Activated T-cell treated with anti-CD3 and anti-CD28 coated beads, Interleukin-2, amount 50 U/mL, for 72 hours (primary cell): ENCODE data around the gene PROCA1. TPM values are rescaled to one million over a fixed set of nuclear protein-coding genes. Genes with fewer than 3 reads are reported as not detected.
A peak's percentile ranks its signal among the peaks of the same experiment; 100 is the strongest.

Experiments used
- ATAC-seq, 2 donors: fragments of 150-1000 bp; cut with Tn5 transposase; replicated peaks in 1 of 2; 2 replicates each; pipeline ENCODE4 v1.10.0; 2021; ENCODE audit warnings: moderate library complexity in 2 of 2, mild to moderate bottlenecking in 1 of 2
- DNase-seq, 2 donors: peaks; one replicate each; pipeline ENCODE4 v3.0.0; 2021 to 2022; ENCODE audit warnings: mixed read lengths in 1 of 2
- H3K27ac Mint-ChIP-seq: one replicate; pipeline ENCODE4 v1.8.0; 2022; ENCODE audit warnings: mild to moderate bottlenecking, moderate library complexity, mixed read lengths
- H3K27me3 Mint-ChIP-seq: one replicate; pipeline ENCODE4 v1.8.0; 2022; ENCODE audit warnings: low read depth, mixed read lengths
- H3K36me3 Mint-ChIP-seq, 2 donors: one replicate each; pipeline ENCODE4 v1.8.0; 2022; ENCODE audit warnings: mixed read lengths in 2 of 2, mild to moderate bottlenecking in 1 of 2; ENCODE audit not compliant: insufficient read depth in 2 of 2
- H3K4me1 Mint-ChIP-seq: one replicate; pipeline ENCODE4 v1.8.0; 2022; ENCODE audit warnings: low read depth, mixed read lengths
- H3K4me3 Mint-ChIP-seq, 2 donors: one replicate each; pipeline ENCODE4 v1.8.0; 2022; ENCODE audit warnings: mild to moderate bottlenecking in 2 of 2, mixed read lengths in 2 of 2, moderate library complexity in 2 of 2
- H3K9me3 Mint-ChIP-seq, 2 donors: one replicate each; pipeline ENCODE4 v1.8.0; 2022; ENCODE audit warnings: mixed read lengths in 2 of 2
- total RNA-seq, 2 donors: library from RNA; stranded (reverse); gene quantifications; one replicate each; pipeline ENCODE4 v1.2.3, GENCODE V29; 2022

The PROCA1 gene
- total RNA-seq, 2 donors from 2014 or later, result 8.0 to 9.6 TPM

- Mint-ChIP-seq H3K27ac (no peak overlapping the region), H3K27me3 (peaks cover 6% of the 10 kb centered on the region), H3K36me3 (peaks cover 12 to 16% of the 10 kb centered on the region in 2 donors), H3K9me3 (no peaks in the 10 kb centered on the region), H3K4me1 (peaks cover 41% of the 10 kb centered on the region), H3K4me3 (peak overlapping the region in 1 of 2 donors; percentile 65)
- DNase-seq (peak in 1 of 2 donors; percentile 22), ATAC-seq (no peak)
Observed at GRCh38 chr17:28716740-28717577, 5.3 kb upstream of the PROCA1 start.

GRCh38 chr17:28715217-28715616, 3.5 kb upstream of the PROCA1 start:
- Mint-ChIP-seq H3K36me3 (peaks cover 4 to 5% of the 10 kb centered on the region in 2 donors), H3K27me3 (peaks cover 6% of the 10 kb centered on the region), H3K4me3 (no peak overlapping the region), H3K9me3 (no peaks in the 10 kb centered on the region), H3K27ac (no peak overlapping the region), H3K4me1 (peaks cover 39% of the 10 kb centered on the region)
- DNase-seq, result no peak
- no peak for ATAC-seq

GRCh38 chr17:28714281-28714680, 2.6 kb upstream of the PROCA1 start:
- Mint-ChIP-seq H3K27ac (no peak overlapping the region), H3K4me3 (no peak overlapping the region)
- no peak for ATAC-seq

GRCh38 chr17:28712705-28713415, 1.2 kb upstream of the PROCA1 start:
- peak overlapping the region; percentile 94 to 96 for H3K4me3 Mint-ChIP-seq
- H3K9me3 Mint-ChIP-seq, result no peaks in the 10 kb centered on the region
- DNase-seq (no peak), ATAC-seq (no peak)
- H3K36me3 Mint-ChIP-seq, result peaks cover 0 to 2% of the 10 kb centered on the region in 2 donors
- no peaks in the 10 kb centered on the region for H3K27me3 Mint-ChIP-seq
- peaks cover 24% of the 10 kb centered on the region for H3K4me1 Mint-ChIP-seq
- H3K27ac Mint-ChIP-seq, result no peak overlapping the region

More at GRCh38 chr17:28714281-28714680, 2.6 kb upstream of the PROCA1 start:
- Mint-ChIP-seq H3K9me3 (no peaks in the 10 kb centered on the region), H3K4me1 (peaks cover 36% of the 10 kb centered on the region), H3K27me3 (peaks cover 6% of the 10 kb centered on the region), H3K36me3 (no peaks in the 10 kb centered on the region)
- DNase-seq, result no peak

- ATAC-seq (peak; percentile 44 to 47), DNase-seq (peak; percentile 75 to 81)
- Mint-ChIP-seq H3K27ac (peak overlapping the region; percentile 91), H3K9me3 (no peaks in the 10 kb centered on the region), H3K4me1 (peaks cover 23% of the 10 kb centered on the region), H3K36me3 (peaks cover 2% of the 10 kb centered on the region in 2 donors), H3K4me3 (peak overlapping the region; percentile 94 to 96), H3K27me3 (no peaks in the 10 kb centered on the region)
Observed at GRCh38 chr17:28712032-28712704, 480 bp upstream of the PROCA1 start.

- H3K9me3 Mint-ChIP-seq, result no peaks in the 10 kb centered on the region
- peak; percentile 91 for ATAC-seq
Observed at GRCh38 chr17:28710861-28711722, 596 bp downstream of the PROCA1 start.

GRCh38 chr17:28707339-28707720, 4.4 kb downstream of the PROCA1 start:
- Mint-ChIP-seq H3K27ac (no peak overlapping the region), H3K4me3 (no peak overlapping the region), H3K9me3 (no peaks in the 10 kb centered on the region), H3K27me3 (no peaks in the 10 kb centered on the region), H3K36me3 (peaks cover 4 to 16% of the 10 kb centered on the region in 2 donors), H3K4me1 (peaks cover 16% of the 10 kb centered on the region)
- DNase-seq (no peak), ATAC-seq (no peak)

More at GRCh38 chr17:28710861-28711722, 596 bp downstream of the PROCA1 start:
- peaks cover 2% of the 10 kb centered on the region in 2 donors for H3K36me3 Mint-ChIP-seq
- peak overlapping the region; percentile 94 to 96 for H3K4me3 Mint-ChIP-seq
- no peaks in the 10 kb centered on the region for H3K27me3 Mint-ChIP-seq
- peaks cover 23% of the 10 kb centered on the region for H3K4me1 Mint-ChIP-seq
- DNase-seq, result peak; percentile 93 to 96
- peak overlapping the region; percentile 91 for H3K27ac Mint-ChIP-seq

- H3K36me3 Mint-ChIP-seq, result peaks cover 4 to 19% of the 10 kb centered on the region in 2 donors
- no peak for DNase-seq
- no peak for ATAC-seq
- H3K9me3 Mint-ChIP-seq, result no peaks in the 10 kb centered on the region
- no peaks in the 10 kb centered on the region for H3K27me3 Mint-ChIP-seq
- no peak overlapping the region for H3K4me3 Mint-ChIP-seq
- H3K4me1 Mint-ChIP-seq, result peaks cover 10% of the 10 kb centered on the region
- H3K27ac Mint-ChIP-seq, result no peak overlapping the region
Observed at GRCh38 chr17:28706471-28707338, 5.0 kb downstream of the PROCA1 start.

- no peaks in the 10 kb centered on the region for H3K9me3 Mint-ChIP-seq
- no peak overlapping the region for H3K4me3 Mint-ChIP-seq
- DNase-seq, result no peak
- H3K27me3 Mint-ChIP-seq, result no peaks in the 10 kb centered on the region
- no peak overlapping the region for H3K27ac Mint-ChIP-seq
- peaks cover 4 to 21% of the 10 kb centered on the region in 2 donors for H3K36me3 Mint-ChIP-seq
- peaks cover 6% of the 10 kb centered on the region for H3K4me1 Mint-ChIP-seq
- ATAC-seq, result no peak
Observed at GRCh38 chr17:28705728-28706334, 5.9 kb downstream of the PROCA1 start.

- no peak overlapping the region for H3K4me3 Mint-ChIP-seq
- no peaks in the 10 kb centered on the region for H3K4me1 Mint-ChIP-seq
- H3K27me3 Mint-ChIP-seq, result no peaks in the 10 kb centered on the region
- no peak for DNase-seq
- H3K27ac Mint-ChIP-seq, result peak overlapping the region; percentile 55
- H3K9me3 Mint-ChIP-seq, result no peaks in the 10 kb centered on the region
- peak in 1 of 2 donors; percentile 7 for ATAC-seq
- H3K36me3 Mint-ChIP-seq, result peaks cover 4 to 22% of the 10 kb centered on the region in 2 donors
Observed at GRCh38 chr17:28705074-28705659, 6.5 kb downstream of the PROCA1 start.

GRCh38 chr17:28704219-28704858, 7.3 kb downstream of the PROCA1 start:
- no peak overlapping the region for H3K27ac Mint-ChIP-seq
- DNase-seq, result no peak
- H3K4me1 Mint-ChIP-seq, result no peaks in the 10 kb centered on the region
- no peaks in the 10 kb centered on the region for H3K9me3 Mint-ChIP-seq
- no peak overlapping the region for H3K4me3 Mint-ChIP-seq
- ATAC-seq, result peak in 1 of 2 donors; percentile 8
- peaks cover 4 to 26% of the 10 kb centered on the region in 2 donors for H3K36me3 Mint-ChIP-seq
- no peaks in the 10 kb centered on the region for H3K27me3 Mint-ChIP-seq
